Measurements from ENCODE around the gene TBX5. TPM values are rescaled to one million over a fixed set of nuclear protein-coding genes. Genes with fewer than 3 reads are reported as not detected.

The TBX5 gene
- total RNA-seq, 1 experiment from 2014 or later, result 2.9 TPM

DNA sequence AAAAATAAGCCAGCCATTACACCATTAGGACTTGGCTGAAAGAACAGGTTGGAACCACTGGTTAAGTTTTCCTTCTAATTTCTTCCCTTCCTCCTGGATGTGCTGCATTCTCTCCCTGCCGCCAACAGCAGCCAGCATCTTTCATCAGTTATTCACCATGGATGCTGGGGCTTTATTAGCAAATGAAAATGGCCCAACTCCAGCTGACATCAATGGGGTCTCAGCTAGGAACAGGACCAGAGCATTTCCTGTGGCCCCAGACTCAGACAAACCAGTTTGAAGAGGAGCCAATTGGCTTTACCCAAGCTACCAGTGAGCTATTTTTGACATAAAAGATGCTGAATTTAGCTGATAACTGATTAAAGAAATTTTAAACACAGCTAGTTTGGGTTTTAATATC is 26.0 kb upstream of the TBX5 start:
- no peak for DNase-seq (ENCODE audit: low read depth)

DNA sequence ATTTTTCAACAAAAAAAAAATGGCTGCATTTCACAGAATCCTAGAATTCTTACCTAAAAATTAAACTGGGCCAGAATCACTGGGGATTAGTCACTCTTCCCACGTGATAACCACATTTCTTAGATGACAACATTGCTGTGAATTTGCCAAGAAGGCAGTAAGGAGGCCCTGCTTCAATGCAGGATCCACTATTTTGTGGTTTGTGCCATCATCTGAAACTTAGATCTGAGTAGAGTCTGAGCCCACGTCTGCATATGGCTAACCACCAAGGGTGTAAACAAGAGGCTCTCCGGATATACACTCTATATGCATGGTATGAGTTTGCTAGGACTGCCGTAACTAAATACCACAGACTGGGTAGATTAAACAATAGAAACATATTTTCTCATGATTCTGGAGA is 24.4 kb upstream of the TBX5 start:
- peak; percentile 88 for DNase-seq (ENCODE audit: low read depth)

- no peak for DNase-seq (ENCODE audit: low read depth)
Observed at GRCh38 chr12:114425031-114425626, 19.2 kb upstream of the TBX5 start.

GRCh38 chr12:114420944-114421335 is 15.0 kb upstream of the TBX5 start:
- DNase-seq (ENCODE audit: low read depth), result no peak

GRCh38 chr12:114420182-114420943 is 14.4 kb upstream of the TBX5 start:
- no peak for DNase-seq (ENCODE audit: low read depth)

GRCh38 chr12:114416028-114416427 is 10.1 kb upstream of the TBX5 start:
- no peak for DNase-seq (ENCODE audit: low read depth)

- no peak for DNase-seq (ENCODE audit: low read depth)
Observed at GRCh38 chr12:114415525-114415868, 9.6 kb upstream of the TBX5 start.

DNA sequence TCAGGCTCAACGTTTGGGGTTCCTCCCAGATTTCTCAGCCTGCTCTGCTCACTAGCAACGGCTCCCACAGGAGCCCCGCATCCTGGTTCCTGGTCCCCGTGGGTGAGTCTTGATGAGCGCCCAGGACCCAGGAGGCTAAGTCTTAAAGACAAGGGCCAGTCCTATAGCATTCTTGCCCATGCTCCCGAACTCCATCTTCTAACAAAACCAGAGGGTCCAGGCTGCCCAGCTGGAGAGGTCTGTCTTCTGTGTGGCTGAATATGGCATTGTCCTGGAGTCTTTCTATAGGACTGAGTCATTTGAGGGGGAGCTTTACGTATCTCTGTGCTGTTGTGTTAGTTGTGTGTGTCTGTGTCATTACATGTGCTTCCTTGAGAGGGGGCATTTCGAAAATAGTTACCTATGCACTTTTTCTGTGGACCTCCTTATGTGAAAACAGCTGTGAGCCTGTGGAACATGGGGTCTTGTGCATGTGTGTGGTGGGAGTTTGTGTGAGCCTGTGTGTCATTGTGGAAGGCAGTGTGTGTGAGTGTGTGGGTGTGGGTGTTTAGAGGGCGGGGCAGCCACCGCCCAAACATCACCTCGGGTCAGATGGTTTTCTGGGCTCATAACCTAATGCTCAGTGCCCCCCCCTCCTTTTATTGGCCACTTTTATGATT is 9.1 kb upstream of the TBX5 start:
- peak; percentile 28 for DNase-seq (ENCODE audit: low read depth)

GRCh38 chr12:114414031-114414865 is 8.3 kb upstream of the TBX5 start:
- DNase-seq (ENCODE audit: low read depth), result peak; percentile 53

GRCh38 chr12:114412825-114413749 is 7.1 kb upstream of the TBX5 start:
- DNase-seq (ENCODE audit: low read depth), result no peak

GRCh38 chr12:114412307-114412706 is 6.4 kb upstream of the TBX5 start:
- DNase-seq (ENCODE audit: low read depth), result no peak

DNA sequence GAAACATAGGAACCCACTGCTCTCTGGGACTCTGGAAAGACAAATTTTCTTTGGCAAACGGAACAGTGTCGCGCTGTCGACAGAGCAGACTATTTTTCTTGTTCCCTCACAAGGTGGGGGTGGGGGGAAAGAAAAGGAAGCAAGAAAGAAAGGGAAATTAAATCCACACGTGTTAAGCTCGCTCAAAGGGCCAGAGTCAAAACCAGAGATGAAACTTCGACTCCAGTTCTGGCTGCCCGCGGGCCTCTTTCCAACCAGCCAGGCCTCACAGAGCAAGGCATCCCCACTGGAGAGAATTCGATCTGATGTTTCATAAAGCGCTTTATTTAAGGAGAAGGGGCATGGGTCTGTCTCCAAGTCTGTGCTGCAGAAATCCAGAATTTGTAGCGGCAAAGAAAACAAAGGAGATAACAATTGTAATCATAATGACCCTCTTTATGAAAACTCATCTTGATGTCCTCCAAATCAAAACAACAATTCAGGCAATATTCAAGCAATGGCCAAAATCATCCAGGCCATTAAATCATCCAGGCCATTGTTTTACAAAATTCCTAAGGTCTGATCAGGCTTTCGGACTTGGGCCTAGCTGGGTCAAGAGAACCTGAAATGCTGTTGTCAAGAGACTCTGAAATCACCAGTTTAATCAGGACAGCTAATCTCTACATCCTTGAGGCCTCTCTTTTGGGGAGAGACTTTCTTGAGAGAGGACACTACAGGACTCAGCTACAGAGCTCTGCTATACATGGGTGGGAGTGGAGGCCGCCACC is 5.3 kb upstream of the TBX5 start:
- DNase-seq (ENCODE audit: low read depth), result no peak

DNA sequence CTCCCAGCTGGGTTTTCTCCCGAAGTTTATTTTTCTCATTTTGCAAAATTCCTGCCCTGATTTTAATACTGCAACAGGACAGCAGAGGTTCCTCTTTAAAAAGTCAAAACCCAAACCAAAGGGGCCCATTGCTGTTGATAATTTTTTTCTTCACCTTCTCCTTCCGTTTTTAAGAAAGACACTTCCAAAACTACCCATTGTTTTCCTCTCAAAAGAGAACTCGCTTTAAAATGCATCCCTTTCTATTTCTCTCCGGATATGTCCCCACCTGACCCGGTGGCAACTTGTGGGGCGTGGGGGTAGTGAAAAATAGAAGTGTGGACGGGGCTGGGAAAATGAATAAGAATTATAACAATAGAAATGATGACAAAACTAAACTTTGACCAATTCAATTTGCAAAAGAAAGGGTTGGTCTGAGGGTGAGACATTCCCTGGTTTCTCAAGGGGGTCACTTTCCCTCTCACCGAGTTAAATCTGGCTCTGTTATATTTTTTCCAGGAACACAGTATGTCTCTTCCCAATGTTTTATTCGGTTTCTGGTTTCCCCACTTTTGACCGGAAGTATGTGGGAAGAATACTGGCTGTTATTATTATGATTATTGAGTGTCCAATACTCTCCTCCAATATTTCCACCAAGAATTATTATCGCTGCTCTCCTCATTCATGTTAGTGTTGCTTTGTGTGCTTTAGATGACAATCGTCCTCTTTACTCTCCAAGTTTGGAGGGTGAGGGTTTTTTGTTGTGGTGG is 4.1 kb upstream of the TBX5 start:
- DNase-seq (ENCODE audit: low read depth), result no peak

- peak; percentile 73 for DNase-seq (ENCODE audit: low read depth)
Observed at GRCh38 chr12:114408886-114409851, 3.2 kb upstream of the TBX5 start.

DNA sequence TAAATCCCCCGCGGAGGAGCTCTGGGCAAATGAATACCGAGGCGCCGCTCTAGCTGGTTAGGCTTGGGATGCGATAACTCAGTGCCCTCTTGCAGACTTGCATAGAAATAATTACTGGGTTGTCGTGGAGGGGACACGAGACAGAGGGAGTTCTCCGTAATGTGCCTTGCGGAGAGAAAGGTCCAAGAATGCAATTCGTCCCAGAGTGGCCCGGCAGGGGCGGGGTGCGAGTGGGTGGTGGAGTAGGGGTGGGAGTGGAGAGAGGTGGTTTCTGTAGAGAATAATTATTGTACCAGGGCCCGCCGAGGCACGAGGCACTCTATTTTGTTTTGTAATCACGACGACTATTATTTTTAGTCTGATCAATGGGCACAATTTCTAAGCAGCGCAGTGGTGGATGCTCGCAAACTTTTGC is 2.5 kb upstream of the TBX5 start:
- DNase-seq (ENCODE audit: low read depth), result peak; percentile 32

DNA sequence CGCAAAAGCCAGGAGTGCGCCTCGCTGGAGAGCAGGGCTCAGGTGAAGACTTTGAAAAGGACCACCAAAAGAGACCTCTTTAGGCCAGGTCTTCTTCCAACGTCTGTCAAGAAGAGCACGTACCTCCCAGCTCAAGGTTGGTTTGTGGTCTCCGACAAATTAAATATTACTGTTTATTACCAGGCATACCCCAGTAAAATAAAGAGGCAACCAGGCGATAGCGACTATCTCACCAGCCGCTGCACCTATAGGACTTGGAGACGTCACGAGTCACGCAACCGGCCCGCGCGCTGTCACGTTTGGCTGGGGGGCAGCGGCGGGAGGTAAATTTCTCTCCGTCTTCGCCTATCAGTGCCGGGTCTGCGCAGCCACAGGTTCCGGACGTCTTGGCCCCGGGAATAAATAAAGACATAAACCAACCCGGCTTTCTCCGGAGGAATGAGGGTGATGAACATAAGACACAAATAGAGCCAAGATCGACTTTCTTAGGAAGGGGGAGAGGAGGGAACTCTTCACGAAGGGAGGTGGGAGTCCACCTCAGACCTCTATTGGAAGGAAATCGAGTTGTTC is 2.0 kb upstream of the TBX5 start:
- DNase-seq (ENCODE audit: low read depth), result peak; percentile 67

DNA sequence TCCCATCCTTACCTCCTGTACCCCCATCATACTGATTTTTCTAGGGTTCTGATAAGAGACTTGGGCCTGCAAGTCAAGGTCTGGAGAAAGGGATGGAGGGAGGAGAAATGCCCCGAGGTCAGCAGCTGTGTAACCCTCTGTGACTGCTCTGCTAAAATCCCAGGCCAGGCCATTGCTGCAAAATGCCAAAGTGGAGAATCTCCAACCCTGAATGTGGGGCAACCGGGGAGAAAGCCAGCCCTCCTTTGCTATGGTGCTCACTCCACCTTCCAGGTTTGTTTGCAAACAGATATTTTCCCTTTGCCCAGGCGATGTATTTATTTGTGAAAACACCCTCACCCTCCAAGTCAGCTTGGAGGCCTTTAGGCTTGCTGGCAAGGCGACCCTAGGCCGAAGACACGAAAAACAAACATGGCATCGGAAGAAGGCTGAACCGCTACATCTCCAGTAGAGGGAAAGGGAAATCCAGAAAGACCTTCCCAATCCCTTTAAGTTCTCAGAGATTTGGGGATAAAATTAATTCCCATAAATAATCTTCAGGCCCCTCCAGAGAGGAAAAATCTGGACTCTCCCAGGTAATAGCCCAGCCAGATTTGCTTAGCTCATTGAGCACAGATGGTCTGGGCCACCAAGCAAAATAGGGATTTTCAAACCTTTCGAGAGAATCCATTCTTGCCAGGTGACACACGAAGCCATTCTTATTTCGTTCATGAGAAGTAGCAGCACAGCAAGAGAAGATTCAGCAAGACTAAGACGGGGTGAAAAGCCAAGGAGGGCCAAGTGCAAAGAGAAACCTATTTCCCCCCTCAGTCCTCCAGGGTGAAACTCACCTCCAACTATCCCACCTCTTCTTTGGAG is 1.3 kb upstream of the TBX5 start:
- DNase-seq (ENCODE audit: low read depth), result peak; percentile 23

Data from Daoy (cell line).